GM12892 (cell line): ENCODE data around the gene C4orf50.
"Not testable (repeated sequence)": the region's sequence is repeated elsewhere in the genome, so short reads cannot be mapped to it uniquely, and the experiment has no call there.

ENCODE experiments used
- POLR2A ChIP-seq: IDR thresholded peaks from 2 replicates; pipeline ENCODE4 v1.6.1; 2011; ENCODE audit warnings: low read depth, low read length, control low read depth
- TAF1 ChIP-seq: IDR thresholded peaks from 2 replicates; pipeline ENCODE4 v1.6.1; 2011; ENCODE audit warnings: low read depth, mild to moderate bottlenecking, control low read depth, low read length, borderline replicate concordance

DNA sequence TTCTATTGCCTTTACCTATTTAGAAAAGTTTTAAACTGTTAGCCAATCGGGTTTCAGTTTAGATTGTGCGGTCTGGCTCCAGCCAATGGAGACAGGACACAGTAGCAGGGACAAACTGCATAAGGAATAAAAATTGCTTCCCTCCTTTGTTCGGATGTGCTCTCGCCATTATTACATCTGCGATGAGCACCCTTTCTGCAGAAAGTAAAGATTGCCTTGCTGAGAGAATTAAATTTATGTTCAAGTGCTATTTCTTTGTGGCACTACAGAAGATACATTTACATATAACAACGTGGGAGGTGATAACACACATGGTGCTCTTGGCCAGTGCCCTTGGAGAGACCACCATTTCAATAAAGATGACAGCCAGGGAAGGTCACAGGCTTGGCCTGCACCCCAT, 71.6 kb downstream of the C4orf50 start:
- not testable (repeated sequence) for TF ChIP-seq POLR2A, TAF1
